GM21526 (cell line): ENCODE results near the gene WDR47.
"Not testable (repeated sequence)": the region's sequence is repeated elsewhere in the genome, so short reads cannot be mapped to it uniquely, and the experiment has no call there.

Source experiments
- ATAC-seq: cut with Tn5 transposase; IDR thresholded peaks from one replicate; pipeline ENCODE4 v1.9.1; 2021; ENCODE audit warnings: moderate library complexity; ENCODE audit not compliant: unreplicated experiment, low FRiP score

Gene WDR47

DNA sequence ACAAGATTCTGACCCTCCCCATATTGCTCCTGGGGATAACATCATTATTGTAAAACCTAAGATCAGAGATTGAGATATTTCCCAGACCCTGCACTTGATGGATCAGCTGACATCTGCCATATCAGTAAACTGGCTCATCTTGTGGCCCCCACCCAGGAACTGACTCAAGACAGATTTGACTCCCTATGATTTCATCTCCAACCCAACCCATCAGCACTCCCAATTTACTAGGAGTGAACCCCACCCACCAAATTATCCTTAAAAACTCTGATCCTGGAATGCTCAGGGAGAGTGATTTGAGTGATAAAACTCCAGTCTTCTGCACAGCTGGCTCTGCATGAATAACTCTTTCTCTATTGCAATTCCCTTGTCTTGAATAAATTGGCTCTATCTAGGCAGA lies 72.6 kb downstream of the WDR47 start:
- ATAC-seq = no peak

DNA sequence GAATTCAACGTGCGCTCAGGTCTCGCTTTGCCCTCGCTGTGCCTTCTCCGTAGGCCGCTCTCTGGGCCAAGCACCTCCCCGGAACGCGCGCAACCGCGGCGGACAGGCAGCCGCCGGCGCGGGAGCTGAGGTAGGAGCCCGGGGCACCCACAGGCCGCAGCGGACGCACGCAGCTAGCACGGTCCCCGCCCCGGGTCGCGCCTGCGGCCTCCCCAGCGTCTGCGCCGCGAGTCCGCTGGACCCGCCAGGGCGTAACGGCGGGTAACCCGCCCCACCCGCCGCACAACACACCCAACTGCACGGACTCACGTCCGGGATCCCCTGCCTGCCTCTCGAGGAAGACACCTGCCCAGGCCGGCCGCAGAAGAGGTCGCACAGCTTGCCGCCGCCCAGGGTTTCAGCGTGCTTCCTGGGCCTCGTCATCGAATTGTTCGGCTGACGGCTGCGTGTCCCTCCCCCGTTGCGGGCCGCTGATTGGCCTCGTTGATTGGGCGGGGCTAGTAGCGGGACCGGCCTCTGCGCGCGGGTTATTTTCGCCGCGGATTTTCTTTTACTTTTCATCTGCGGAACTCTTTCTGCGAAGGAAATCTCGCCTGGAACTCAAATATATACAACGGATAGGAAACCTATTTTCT lies 78.7 kb downstream of the WDR47 start, which contains the start of gene CLCC1:
TSS of gene CLCC1 (minus strand) at position 433 of the 635 bp plus-strand sequence. CDS start 13,047 bp downstream, outside the sequence.
- ATAC-seq = peak; percentile 88

DNA sequence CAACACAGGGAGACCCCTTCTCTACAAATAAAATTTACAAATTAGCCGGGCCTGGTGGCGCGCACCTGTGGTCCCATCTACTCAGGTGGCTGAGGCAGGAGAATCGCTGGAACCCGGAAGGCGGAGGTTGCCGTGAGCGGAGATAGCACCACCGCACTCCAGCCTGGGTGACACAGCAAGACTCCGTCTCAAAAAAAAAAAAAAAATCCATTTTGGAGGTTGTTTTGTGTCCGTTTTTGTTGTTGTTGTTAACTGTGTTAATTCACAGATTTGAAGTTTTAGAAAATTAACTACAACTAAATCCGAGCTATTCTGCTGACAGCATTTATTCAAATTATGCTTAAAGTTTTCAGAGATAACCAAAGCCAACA lies 79.2 kb downstream of the WDR47 start:
- no peak for ATAC-seq

DNA sequence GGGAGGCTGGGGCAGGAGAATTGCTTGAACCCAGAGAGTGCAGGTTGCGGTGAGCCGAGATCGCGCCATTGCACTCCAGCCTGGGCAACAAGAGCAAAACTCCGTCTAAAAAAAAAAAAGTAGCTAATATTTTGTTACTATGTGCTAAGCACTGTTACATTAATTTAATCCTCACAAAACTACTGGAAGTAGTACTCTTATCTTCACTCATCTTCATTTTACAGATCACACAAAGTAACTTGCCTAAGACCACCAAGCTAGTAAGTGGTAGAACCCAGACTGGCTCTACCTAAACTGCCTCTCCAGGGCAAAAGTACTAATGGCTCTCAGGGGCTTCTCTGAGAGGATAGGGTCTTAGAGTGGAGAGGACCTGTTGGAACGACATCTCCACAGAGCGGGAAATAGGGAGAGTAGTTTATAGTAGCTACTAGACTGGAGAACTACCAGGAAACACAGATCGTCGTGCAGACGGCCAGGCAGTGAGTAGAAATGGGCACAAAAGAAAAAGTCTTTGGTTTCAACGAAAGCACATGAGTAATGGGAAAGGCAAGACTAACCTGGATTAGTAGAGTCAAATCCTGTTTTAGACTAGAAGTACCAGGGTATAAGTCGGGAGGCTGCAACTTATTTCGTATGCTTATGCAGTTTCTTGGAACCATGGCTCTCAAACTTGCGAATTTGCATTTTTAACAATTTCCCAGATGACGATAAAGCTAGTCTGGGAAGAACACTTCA lies 80.0 kb downstream of the WDR47 start:
- ATAC-seq = no peak

DNA sequence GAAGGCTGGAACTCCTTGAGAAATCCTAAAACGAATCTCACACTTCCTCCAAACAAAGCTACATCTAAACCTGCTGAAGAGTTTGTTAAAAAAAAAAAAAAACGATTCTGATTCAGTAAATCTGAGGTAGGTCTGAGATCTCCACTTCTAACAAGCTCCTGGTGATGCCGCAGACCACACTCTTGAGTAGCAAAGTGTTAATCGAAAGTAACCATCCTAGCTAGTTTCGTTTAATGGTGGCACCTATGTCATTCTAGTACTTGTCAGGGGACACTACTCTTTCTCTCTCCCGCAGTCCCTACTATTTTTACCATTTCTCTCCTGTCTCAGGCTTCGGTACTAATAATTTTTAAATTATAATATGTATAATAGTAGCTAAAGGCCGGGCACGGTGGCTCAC lies 80.7 kb downstream of the WDR47 start:
- ATAC-seq = peak; percentile 45

DNA sequence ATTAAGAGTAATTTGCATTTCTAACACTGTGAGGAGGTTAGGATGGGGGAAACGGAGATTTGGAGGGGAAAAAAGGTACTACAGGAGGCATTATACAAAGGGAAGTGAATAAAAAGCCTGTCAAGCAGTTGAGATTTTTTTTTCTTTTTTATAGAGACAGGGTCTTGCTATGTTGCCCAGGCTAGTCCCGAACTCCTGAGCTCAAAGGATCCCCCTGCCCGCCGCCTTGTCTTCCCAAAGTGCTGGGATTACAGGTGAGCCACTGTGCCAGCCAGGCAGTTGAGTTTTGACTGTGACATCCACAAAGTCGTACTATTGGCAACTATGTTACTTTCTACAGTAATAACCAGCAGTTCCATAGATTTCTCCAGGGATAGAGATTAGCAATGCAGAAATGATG lies 81.2 kb downstream of the WDR47 start:
- no peak for ATAC-seq

DNA sequence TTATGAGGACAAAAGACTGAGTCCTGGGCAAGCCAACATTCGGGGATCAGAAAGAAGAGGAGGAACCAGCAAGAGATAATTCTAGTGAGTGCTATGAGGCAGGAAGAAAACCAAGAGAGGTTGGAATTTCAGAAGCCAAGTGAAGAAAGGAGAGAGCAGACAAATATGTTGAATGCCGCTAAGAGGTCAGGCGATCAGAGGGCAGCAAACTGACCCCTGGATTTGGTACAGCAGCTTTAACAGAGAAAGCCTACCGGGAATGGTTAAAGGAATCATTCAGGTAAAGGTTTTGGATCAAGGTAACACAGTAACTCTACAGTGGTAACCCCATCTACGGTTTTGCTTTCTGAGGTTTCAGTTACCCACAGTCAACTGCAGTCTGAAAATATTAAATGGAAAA lies 84.0 kb downstream of the WDR47 start:
- no peak for ATAC-seq

DNA sequence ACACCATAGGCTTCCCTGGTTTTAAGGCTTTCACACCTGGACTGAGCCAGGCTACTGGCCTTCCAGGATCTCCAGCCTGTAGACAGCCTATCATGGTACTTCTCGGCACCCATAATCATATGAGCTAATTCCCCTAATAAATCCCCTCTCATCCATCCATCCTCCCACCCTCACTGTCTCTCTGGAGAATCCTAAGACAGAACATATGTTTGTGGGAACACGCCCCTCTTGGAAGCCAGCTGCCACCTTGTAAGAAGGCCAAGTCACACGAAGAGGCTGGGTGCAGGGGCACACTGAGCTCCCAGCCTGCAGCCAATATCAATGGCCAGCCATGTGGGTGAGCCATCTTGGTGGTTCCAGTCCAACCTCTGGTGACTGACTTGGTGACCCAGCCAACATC lies 86.0 kb downstream of the WDR47 start:
- ATAC-seq = no peak

DNA sequence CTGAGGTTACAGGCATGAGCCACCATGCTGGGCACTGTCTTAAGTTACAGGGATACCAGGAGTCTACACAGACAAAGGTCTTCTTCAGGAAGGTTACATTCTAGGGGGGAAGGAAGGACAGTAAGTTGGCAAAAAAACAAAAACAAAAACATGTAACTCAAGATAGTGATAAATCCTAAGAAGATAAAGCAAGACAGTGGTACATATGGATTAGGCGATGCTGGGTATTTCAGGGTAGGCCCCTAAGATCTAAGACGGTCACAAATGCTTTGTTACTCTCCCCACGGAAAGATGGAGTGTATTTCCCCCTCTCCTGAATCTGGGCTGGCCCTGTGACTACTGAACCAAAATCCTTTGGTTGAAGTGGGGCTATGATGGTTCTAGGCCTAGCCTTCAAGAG lies 86.8 kb downstream of the WDR47 start:
- no peak for ATAC-seq

DNA sequence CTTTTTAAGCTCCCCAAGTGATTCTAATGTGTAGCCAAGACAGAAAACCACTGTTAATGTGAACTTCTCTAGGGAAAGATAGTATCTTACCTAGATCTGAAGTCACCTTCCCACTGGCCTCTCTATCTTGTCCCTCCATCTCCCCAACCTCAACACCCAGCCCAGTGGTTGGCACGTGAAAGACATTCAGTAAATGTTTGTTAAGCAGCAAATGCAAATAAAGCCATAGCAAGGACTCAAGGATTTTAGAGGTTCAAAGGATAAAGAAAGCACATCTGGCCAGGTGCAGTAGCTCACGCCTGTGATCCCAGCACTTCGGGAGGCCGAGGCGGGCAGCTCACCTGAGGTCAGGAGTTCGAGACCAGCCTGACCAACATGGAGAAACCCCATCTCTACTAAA lies 88.5 kb downstream of the WDR47 start:
- no peak for ATAC-seq

DNA sequence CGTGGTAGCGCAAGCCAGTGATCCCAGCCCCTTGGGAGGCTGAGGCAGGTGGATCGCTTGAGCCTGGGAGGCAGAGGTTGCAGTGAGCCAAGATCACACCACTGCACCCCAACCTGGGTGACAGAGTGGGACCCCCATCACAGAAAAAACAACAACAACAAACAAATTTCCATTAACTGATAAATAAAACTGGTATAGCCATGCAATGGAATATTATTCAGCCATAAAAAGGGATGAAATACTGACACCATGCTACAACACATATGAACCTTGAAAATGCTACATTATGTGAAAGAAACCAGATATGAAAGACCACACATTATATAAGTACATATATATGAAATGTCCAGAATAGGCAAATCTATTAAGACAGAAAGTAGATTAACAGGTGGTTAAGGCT lies 90.7 kb downstream of the WDR47 start:
- ATAC-seq = no peak

DNA sequence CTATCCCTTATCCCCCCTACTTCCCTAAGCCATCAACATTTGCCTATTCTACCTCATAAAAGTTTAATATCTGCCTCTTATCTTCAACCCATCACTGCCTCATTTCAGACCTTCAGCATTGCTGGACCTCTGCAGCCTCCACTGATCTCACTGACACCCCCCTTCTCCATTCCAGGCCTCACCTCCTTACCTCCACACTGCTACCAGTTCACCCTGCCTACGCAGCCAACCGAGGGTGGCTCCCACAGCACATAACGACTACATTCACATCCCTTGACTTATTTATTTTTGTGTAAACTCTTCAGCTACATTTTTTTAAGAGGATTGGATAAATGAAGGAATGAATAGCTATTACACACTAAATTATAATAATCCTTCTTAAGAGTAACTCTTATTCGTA lies 92.9 kb downstream of the WDR47 start:
- no peak for ATAC-seq

DNA sequence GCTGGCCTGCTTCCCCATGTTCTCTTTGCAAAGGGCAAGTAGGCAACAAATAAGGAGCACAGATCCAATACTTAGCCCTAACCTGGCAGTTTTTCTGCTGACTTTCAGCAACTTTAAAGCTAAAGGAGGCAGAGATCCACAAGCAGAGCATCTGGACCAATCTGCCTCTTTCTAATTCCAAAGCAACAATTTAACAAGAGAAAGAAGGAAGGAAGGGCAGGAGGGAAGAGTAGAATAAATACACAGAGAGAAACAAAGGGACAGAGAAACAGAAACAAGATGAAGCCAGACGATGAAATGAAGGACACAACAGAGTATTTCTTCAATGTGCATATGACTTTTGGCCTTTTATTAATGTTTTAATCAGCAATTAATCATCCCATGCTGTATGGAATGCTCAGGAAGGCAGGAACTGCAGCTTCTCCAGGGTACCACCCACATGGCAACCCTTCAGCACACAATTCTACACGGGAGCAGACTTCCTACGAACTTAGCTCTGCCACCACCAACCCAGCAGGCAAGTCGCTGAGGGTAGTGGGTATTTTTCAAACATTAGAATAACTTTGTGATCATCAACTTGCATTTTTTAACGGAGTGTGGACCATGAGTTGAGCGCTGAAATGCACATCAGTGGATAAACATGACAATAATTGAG lies 93.9 kb downstream of the WDR47 start:
- no peak for ATAC-seq

DNA sequence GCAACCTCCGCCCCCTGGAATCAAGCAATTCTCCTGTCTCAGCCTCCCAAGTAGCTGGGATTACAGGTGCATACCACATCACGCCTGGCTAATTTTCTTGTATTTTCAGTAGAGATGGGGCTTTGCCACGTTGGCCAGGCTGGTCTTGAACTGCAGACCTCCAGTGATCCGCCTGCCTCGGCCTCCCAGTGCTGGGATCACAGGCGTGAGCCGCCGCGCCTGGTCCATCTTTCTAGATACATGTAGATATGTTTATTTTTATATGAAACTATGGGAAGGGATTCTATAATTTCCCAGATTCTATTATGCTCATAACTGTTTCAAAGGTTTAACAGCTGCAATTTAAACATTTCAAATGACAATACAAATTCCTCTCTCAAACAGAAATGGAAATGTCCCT lies 105.7 kb downstream of the WDR47 start:
- no peak for ATAC-seq

DNA sequence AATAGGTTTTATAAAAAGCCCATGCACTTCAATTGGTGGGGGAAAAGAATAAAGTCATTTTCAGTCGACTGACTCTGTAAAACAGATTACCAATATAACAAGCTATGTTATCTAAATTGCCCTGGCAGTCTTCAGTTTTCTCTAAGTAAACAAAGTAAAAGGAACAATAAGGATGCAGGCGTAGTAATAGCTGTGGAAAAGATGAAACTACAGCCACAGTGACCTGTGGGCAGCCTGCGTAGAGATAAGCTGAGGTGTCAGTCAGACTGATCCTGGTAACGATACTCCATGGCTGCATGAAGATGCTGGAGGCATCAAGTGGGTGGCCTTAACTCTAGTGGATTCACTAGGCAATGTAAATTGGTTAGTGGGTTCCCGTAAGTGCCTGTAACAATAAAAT lies 108.0 kb downstream of the WDR47 start:
- ATAC-seq = no peak

DNA sequence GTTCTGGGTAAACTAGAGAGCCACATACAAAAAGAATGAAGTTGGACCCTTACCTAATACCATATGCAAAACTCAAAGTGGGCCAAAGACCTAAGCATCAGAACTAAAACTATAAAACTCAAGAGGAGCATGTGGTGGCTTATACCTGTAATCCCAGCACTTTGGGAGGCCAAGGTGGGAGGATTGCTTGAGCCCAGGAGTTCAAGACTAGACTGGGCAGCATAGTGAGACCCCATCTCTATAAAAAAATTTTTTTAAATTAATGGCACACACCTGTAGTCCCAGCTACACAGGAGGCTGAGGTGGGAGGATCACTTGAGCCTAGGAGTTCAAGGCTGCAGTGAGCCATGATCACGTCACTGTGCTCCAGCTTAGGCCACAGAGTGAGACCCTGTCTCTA lies 114.3 kb downstream of the WDR47 start:
- not testable (repeated sequence) for ATAC-seq

DNA sequence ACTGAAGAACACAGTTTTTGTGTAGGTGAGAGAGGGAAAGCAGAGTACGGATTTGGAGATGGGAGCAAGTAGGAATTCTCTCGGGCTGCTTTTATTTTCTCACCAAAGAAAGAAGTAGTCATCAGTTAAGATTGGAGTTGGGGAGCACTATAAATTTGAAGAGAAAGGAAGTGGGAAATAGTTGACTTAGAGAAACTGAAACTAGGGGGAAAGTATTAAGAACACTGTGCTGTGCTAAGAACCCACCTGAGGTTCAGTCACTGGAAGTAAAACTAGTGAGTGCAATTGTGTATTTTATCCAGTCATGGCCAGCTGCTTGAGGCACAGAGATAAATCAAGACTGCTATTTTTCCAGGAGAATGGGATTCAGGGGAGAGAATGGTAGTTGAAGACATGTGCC lies 116.0 kb downstream of the WDR47 start:
- no peak for ATAC-seq
